Small intestine (tissue), 7 donors: ENCODE measurements around the gene P2RX3. TPM values are rescaled to one million over a fixed set of nuclear protein-coding genes. Genes with fewer than 3 reads are reported as not detected.

Experiments
- DNase-seq, 2 donors: peaks; one replicate each; pipeline versions ENCODE4 v3.0.0 to v3.0.0-alpha.2; 2013
- FAIRE-seq: peaks from 2 replicates; lab custom pipeline; 2012; peaks lifted over from hg19 to GRCh38; lab: Jason Lieb, UNC
- H3K27ac ChIP-seq, 3 donors: one replicate each; pipeline ENCODE4 v1.5.1; 2013; ENCODE audit warnings: low read length in 2 of 3, mild to moderate bottlenecking in 2 of 3, control low read depth in 1 of 3, inconsistent platforms in 1 of 3, low read depth in 1 of 3, moderate library complexity in 1 of 3
- H3K27me3 ChIP-seq, 3 donors: one replicate each; pipeline ENCODE4 v1.6.1; 2013; ENCODE audit warnings: low read length in 3 of 3, inconsistent platforms in 1 of 3; ENCODE audit not compliant: control insufficient read depth in 3 of 3, insufficient read depth in 3 of 3
- H3K36me3 ChIP-seq, 3 donors: one replicate each; pipeline ENCODE4 v1.6.1; 2013; ENCODE audit warnings: low read length in 3 of 3, inconsistent platforms in 1 of 3, low read depth in 1 of 3, mild to moderate bottlenecking in 1 of 3, moderate library complexity in 1 of 3; ENCODE audit not compliant: control insufficient read depth in 3 of 3, insufficient read depth in 2 of 3
- H3K4me1 ChIP-seq, 3 donors: one replicate each; pipeline ENCODE4 v1.6.1; 2013; ENCODE audit warnings: low read length in 2 of 3, inconsistent platforms in 1 of 3, low read depth in 1 of 3, mild to moderate bottlenecking in 1 of 3, moderate library complexity in 1 of 3; ENCODE audit not compliant: control insufficient read depth in 3 of 3, insufficient read depth in 2 of 3
- H3K4me3 ChIP-seq, 3 donors: one replicate each; pipeline ENCODE4 v1.5.1; 2013; ENCODE audit warnings: low read length in 3 of 3, control low read depth in 1 of 3, inconsistent platforms in 1 of 3, low read depth in 1 of 3, mild to moderate bottlenecking in 1 of 3, moderate library complexity in 1 of 3
- H3K9me3 ChIP-seq, 2 donors: one replicate each; pipeline ENCODE4 v1.6.1; 2013; ENCODE audit warnings: low read depth in 1 of 2, low read length in 1 of 2; ENCODE audit not compliant: control insufficient read depth in 2 of 2, insufficient read depth in 1 of 2
- WGBS, 3 donors: extraction: QIAGEN DNeasy Blood & Tissue Kit; methylation state at CpG; one replicate each; pipeline ENCODE4 v1.1.7; 2013; 5-methylcytosine and 5-hydroxymethylcytosine counted together
- polyA plus RNA-seq, 4 donors: library from polyadenylated mRNA; stranded (reverse) in 3 of 4; unstranded in 1 of 4; fragments of 200-250 nt in 3 of 4; fragments of 120-200 nt in 1 of 4; gene quantifications; one replicate each; pipeline versions ENCODE4 v1.2.1 to v1.2.3, GENCODE V29; 2013
- donor health status: healthy with polysubstance abuse.
- donor health status: control.
- donor health status: control.
- donor health status: Bipolar disorder and iron deficiency.
- donor health status: healthy.

The P2RX3 gene
- polyA plus RNA-seq, 4 donors: 0.46 to 0.68 TPM; not detected in 2

GRCh38 chr11:57368845-57369232 is 30.7 kb downstream of the P2RX3 start:
- FAIRE-seq (no peak), DNase-seq (no peak)
- no peaks in the 10 kb centered on the region for H3K9me3 ChIP-seq
- H3K4me1 ChIP-seq: no peaks in the 10 kb centered on the region
- WGBS, 3 donors: 61 to 74% (median 68%) methylated on average over 5 of the region's 5 CpGs
- no peaks in the 10 kb centered on the region for H3K36me3 ChIP-seq
- H3K27ac ChIP-seq: no peak overlapping the region
- H3K4me3 ChIP-seq: no peak overlapping the region
- peaks cover 0 to 2% (median 0%) of the 10 kb centered on the region in 3 donors for H3K27me3 ChIP-seq

GRCh38 chr11:57370251-57370650 is 32.1 kb downstream of the P2RX3 start:
- FAIRE-seq: no peak
- H3K36me3 ChIP-seq: no peaks in the 10 kb centered on the region

DNA sequence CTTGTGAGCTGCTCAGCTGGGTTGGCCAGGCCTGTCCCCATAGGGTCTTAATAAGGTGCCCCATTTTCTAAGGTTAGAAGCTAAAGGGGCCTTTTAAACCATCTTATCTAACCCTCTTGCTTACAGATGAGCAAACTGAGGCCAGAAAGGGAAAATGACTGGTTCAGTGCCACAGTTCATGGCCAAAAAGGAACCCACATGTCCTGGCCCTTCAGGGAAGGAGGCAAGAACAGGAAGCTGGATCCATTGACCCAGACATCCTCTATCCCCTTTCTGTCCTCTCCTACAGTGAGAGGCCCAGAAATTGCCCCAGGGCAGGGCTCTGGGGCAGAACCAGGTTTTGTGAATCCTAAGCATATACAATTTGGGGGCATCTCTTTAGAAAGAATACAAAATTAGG is 32.8 kb downstream of the P2RX3 start:
- Histone ChIP-seq H3K4me3 (no peak overlapping the region), H3K36me3 (no peaks in the 10 kb centered on the region), H3K9me3 (no peaks in the 10 kb centered on the region), H3K4me1 (no peaks in the 10 kb centered on the region), H3K27ac (no peak overlapping the region), H3K27me3 (peaks cover 0 to 2% (median 0%) of the 10 kb centered on the region in 3 donors)
- DNase-seq: no peak
- FAIRE-seq: no peak

More at GRCh38 chr11:57370251-57370650, 32.1 kb downstream of the P2RX3 start:
- no peaks in the 10 kb centered on the region for H3K4me1 ChIP-seq
- no peaks in the 10 kb centered on the region for H3K9me3 ChIP-seq
- peaks cover 0 to 2% (median 0%) of the 10 kb centered on the region in 3 donors for H3K27me3 ChIP-seq
- WGBS, 3 donors: 80 to 91% (median 90%) methylated on average over 7 of the region's 7 CpGs
- no peak for DNase-seq
- no peak overlapping the region for H3K4me3 ChIP-seq
- no peak overlapping the region for H3K27ac ChIP-seq

DNA sequence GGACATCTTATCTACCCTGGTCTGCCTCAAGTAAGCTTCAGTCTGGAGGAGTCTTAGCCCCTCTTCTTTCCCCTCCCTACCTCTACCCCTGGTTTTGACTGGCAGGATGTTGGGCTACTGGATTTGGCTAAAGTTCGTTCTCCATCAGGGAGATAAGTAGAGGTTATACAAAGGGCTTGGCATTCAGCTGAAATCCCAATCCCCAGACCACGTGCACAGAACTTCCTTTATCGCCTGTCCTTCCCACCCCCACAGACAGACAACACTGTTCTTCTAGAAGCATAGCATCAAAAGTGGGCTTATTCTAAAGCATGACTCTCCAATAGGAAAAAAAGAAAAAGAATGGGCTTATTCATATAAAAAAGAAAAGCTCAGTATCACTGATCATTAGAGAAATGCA is 35.0 kb downstream of the P2RX3 start:
- 41 to 52% (median 49%) methylated on average over 3 of the region's 3 CpGs for WGBS, 3 donors
- peaks cover 0 to 2% (median 0%) of the 10 kb centered on the region in 3 donors for H3K27me3 ChIP-seq

DNA sequence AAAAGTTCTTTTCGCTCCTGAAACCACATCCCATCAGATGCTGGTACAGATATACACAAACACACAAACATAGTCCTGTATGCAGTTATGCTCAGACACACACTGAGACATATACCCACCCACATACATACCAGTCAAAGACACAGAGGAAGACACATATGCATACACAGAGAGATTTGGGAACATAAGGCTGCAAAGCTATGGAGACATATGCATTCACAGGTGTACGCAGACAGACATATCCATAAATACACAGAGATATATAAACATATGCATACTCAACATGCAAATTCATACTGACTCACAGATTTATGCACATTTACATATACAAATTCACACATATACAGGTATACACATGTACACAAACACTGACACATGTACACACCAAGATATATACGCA is 36.8 kb downstream of the P2RX3 start:
- no peak for DNase-seq
- Histone ChIP-seq H3K27me3 (peaks cover 0 to 3% (median 0%) of the 10 kb centered on the region in 3 donors), H3K4me1 (no peaks in the 10 kb centered on the region), H3K27ac (no peak overlapping the region), H3K9me3 (no peaks in the 10 kb centered on the region), H3K4me3 (no peak overlapping the region), H3K36me3 (no peaks in the 10 kb centered on the region)
- FAIRE-seq: no peak
- 93 to 94% (median 94%) methylated on average over 3 of the region's 3 CpGs for WGBS, 3 donors

More for the DNA sequence above, 35.0 kb downstream of the P2RX3 start:
- Histone ChIP-seq H3K27ac (no peak overlapping the region), H3K4me3 (no peak overlapping the region), H3K4me1 (no peaks in the 10 kb centered on the region), H3K9me3 (no peaks in the 10 kb centered on the region), H3K36me3 (no peaks in the 10 kb centered on the region)
- DNase-seq (no peak), FAIRE-seq (no peak)

DNA sequence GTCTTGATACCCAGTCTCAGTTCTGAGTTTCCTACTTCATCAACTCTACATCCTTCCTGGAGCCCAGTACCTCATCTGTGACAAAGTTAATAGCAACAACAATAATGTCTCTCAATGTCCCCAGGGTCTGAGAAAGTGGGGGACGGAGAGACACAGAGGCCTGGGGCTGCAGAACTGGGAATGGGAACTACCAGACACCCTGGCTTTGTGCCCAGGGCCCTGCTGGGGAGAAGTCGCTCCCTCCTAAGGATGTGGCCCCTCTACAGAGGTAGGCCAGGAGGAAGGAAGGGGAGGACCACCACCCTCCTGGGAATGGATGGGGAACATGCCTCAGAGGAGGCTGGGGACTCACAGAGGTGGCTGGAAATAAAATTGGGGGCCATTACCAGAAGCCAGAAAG is 37.3 kb downstream of the P2RX3 start:
- WGBS, 3 donors: 55 to 71% (median 64%) methylated on average over 2 of the region's 2 CpGs
- Histone ChIP-seq H3K27me3 (peaks cover 0 to 3% (median 0%) of the 10 kb centered on the region in 3 donors), H3K4me1 (no peaks in the 10 kb centered on the region), H3K36me3 (no peaks in the 10 kb centered on the region), H3K9me3 (no peaks in the 10 kb centered on the region), H3K27ac (no peak overlapping the region), H3K4me3 (no peak overlapping the region)
- FAIRE-seq (no peak), DNase-seq (no peak)

DNA sequence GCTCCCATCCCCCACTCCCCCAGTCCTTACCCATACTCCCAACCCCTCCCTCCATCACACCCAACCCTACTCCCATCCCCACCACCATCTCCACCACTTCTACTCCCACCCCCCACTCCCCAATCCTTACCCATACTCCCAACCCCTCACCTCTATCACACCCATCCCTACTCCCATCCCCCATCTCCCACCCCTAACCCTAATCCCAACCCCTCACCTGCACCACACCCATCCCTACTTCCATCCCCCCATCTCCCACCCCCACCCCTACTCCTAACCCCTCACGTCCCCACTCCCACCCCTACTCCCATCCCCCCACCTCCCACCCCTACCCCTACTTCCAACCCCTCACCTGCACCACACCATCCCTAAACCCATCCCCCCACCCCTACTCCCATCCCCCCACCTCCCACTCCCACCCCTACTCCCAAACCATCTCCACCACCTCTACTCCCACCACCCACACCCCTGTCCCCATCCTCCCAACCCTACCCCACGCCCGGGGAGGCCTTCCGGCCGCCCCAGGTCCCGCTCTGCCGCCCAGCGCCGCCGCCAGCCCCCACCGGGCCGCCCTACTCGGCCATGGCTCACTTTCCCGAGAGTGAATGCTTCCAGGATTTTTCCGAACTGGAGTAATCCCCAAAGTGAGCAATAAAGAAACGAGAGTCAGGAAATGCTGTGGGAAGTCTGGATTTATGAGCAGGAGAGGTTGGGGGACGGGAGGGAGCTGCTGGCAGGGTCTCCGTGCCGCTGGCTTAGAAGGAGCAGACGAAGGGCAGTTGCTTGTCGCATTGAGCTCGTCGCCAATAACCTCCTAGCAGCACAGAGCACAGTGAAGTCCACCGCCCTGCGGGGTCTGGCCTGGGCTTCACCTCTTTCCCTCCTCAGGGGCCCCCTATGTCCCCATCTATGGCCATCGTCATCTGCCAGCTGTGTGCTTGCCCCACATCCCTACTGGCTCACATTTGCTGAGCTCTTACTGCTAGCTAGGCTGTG is 38.2 kb downstream of the P2RX3 start:
- Histone ChIP-seq H3K27ac (no peak overlapping the region), H3K4me1 (no peaks in the 10 kb centered on the region), H3K27me3 (peaks cover 0 to 6% (median 0%) of the 10 kb centered on the region in 3 donors), H3K36me3 (no peaks in the 10 kb centered on the region), H3K9me3 (no peaks in the 10 kb centered on the region), H3K4me3 (no peak overlapping the region)
- WGBS, 3 donors: 67 to 74% (median 72%) methylated on average over 25 to 26 of the region's 26 CpGs
- no peak for FAIRE-seq
- no peak for DNase-seq

- FAIRE-seq: no peak
- H3K4me1 ChIP-seq: no peaks in the 10 kb centered on the region
- 38 to 69% (median 48%) methylated on average over 5 of the region's 5 CpGs for WGBS, 3 donors
- no peak overlapping the region for H3K4me3 ChIP-seq
- H3K27me3 ChIP-seq: peaks cover 0 to 6% (median 0%) of the 10 kb centered on the region in 3 donors
- H3K36me3 ChIP-seq: no peaks in the 10 kb centered on the region
- no peak for DNase-seq
- no peaks in the 10 kb centered on the region for H3K9me3 ChIP-seq
- no peak overlapping the region for H3K27ac ChIP-seq
Observed at GRCh38 chr11:57377107-57377506, 39.0 kb downstream of the P2RX3 start.
